Esophagus muscularis mucosa (tissue), 4 donors: ENCODE measurements around the gene DMTF1. TPM values are rescaled to one million over a fixed set of nuclear protein-coding genes. Genes with fewer than 3 reads are reported as not detected.
"Not testable (repeated sequence)": the region's sequence is repeated elsewhere in the genome, so short reads cannot be mapped to it uniquely, and the experiment has no call there.

Experiments used
- DNase-seq: peaks from one replicate; pipeline ENCODE4 v3.0.0-alpha.2; 2017; ENCODE audit errors: extremely low spot score
- H3K27ac ChIP-seq, 4 donors: fragments of 200-600 bp; sonication (generic); replicated peaks in 1 of 4; 1 replicate in 3 of 4; 2 replicates in 1 of 4; pipeline ENCODE4 v1.5.1; 2016 to 2019; ENCODE audit warnings: mild to moderate bottlenecking in 1 of 4
- H3K27me3 ChIP-seq, 4 donors: fragments of 200-600 bp; sonication (generic); one replicate each; pipeline versions ENCODE4 v1.5.1 to v1.6.0; 2016 to 2019
- H3K36me3 ChIP-seq, 4 donors: fragments of 200-600 bp; sonication (generic); one replicate each; pipeline ENCODE4 v1.5.1; 2016 to 2019
- H3K4me1 ChIP-seq, 4 donors: fragments of 200-600 bp; sonication (generic); one replicate each; pipeline ENCODE4 v1.5.1; 2016 to 2019
- H3K4me3 ChIP-seq, 4 donors: fragments of 200-600 bp; sonication (generic); 1 replicate in 2 of 4; 2 replicates in 2 of 4; pipeline ENCODE4 v1.5.1; 2016 to 2019; ENCODE audit warnings: mild to moderate bottlenecking in 4 of 4, moderate library complexity in 1 of 4
- H3K9me3 ChIP-seq, 4 donors: fragments of 200-600 bp; sonication (generic); 1 replicate in 3 of 4; 2 replicates in 1 of 4; pipeline ENCODE4 v1.5.1; 2016 to 2019
- EP300 ChIP-seq: sonication (generic); formaldehyde crosslinking; IDR thresholded peaks from one replicate; pipeline ENCODE4 v1.6.1; 2017; ENCODE audit warnings: antibody characterized with exemption
- POLR2A ChIP-seq: fragments of 450-650 bp; IDR thresholded peaks from one replicate; pipeline ENCODE4 v1.6.1; 2017; ENCODE audit warnings: antibody characterized with exemption, moderate library complexity, mild to moderate bottlenecking, low read depth
- POLR2AphosphoS5 ChIP-seq, 2 donors: sonication (generic); formaldehyde crosslinking; IDR thresholded peaks; one replicate each; pipeline ENCODE4 v1.6.1; 2017; ENCODE audit warnings: antibody characterized with exemption in 2 of 2
- WGBS: methylation state at CpG from one replicate; pipeline ENCODE4 v1.1.5; 2018; 5-methylcytosine and 5-hydroxymethylcytosine counted together
- intact Hi-C: fragments of 100-400 bp; cut with DNase I; formaldehyde crosslinking; loops from one replicate; pipeline ENCODE4 v1.15.1; 2023
- total RNA-seq, 4 donors: library from RNA; depleted of rRNA; stranded (reverse); fragments of >200 nt; gene quantifications; one replicate each; pipeline versions ENCODE4 v1.1.0 to v1.2.1, GENCODE V29; 2016
- TF ChIP-seq, protein P1 (sequence below), 3 experiments: fragments of 200-600 bp in 2 of 3; fragments of 450-650 bp in 1 of 3; sonication (generic) in 2 of 3; IDR thresholded peaks; one replicate each; pipeline ENCODE4 v1.5.1; 2017 to 2019; ENCODE audit warnings: antibody characterized with exemption in 3 of 3, mild to moderate bottlenecking in 2 of 3, moderate library complexity in 1 of 3

DMTF1 gene
- total RNA-seq, 4 donors from 2014 or later: 31.4 to 60.6 (median 40.5) TPM

GRCh38 chr7:87202705-87203104 lies 50.5 kb downstream of the DMTF1 start:
- no peak overlapping the region for H3K27ac ChIP-seq
- peaks cover 0 to 18% (median 10%) of the 10 kb centered on the region in 4 donors for H3K9me3 ChIP-seq
- H3K36me3 ChIP-seq: peaks cover 0 to 16% (median 1%) of the 10 kb centered on the region in 4 donors
- DNase-seq: no peak
- peaks cover 0 to 13% (median 6%) of the 10 kb centered on the region in 4 donors for H3K4me1 ChIP-seq
- 94% methylated on average over 2 of the region's 2 CpGs for WGBS
- TF ChIP-seq POLR2AphosphoS5 (IDR thresholded peaks at IDR 0.05): no peak
- no peak for TF ChIP-seq POLR2A
- no peak for TF ChIP-seq EP300
- H3K4me3 ChIP-seq: no peak overlapping the region
- H3K27me3 ChIP-seq: no peaks in the 10 kb centered on the region
- intact Hi-C loops: loop anchor here (5.0 kb wide), 1 partner anchor 35 kb away; no protein-coding TSS in a partner anchor

GRCh38 chr7:87203929-87204328 lies 51.7 kb downstream of the DMTF1 start:
- not testable (repeated sequence) for H3K27ac ChIP-seq, H3K36me3 ChIP-seq, H3K27me3 ChIP-seq, DNase-seq, H3K4me3 ChIP-seq
- H3K9me3 ChIP-seq: peaks cover 0 to 18% (median 10%) of the 10 kb centered on the region in 4 donors
- WGBS: 94% methylated on average over 4 of the region's 4 CpGs
- peaks cover 0 to 13% (median 6%) of the 10 kb centered on the region in 4 donors for H3K4me1 ChIP-seq
- intact Hi-C loops: loop anchor here (5.0 kb wide), 1 partner anchor 37 kb away; no protein-coding TSS in a partner anchor

DNA sequence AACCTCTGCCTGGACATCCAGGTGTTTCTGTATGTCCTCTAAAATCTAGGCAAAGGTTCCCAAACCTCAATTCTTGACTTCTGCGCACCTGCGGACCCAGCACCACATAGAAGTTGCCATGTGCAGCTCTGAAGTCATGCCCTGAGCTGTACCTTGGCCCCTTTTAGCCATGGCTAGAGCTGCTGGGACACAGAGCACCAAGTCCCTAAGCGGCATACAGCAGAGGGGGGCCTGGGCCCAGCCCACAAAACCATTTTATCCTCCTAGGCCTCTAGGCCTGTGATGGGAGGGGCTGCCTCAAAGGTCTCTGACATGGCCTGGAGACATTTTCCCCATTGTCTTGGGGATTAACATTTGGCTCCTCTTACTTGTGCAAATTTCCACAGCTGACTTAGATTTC lies 52.7 kb downstream of the DMTF1 start:
- no peak overlapping the region for H3K4me3 ChIP-seq
- H3K27ac ChIP-seq: no peak overlapping the region
- peaks cover 0 to 13% (median 3%) of the 10 kb centered on the region in 4 donors for H3K4me1 ChIP-seq
- DNase-seq: no peak
- H3K9me3 ChIP-seq: peaks cover 0 to 18% (median 10%) of the 10 kb centered on the region in 4 donors
- peaks cover 0 to 6% (median 0%) of the 10 kb centered on the region in 4 donors for H3K36me3 ChIP-seq
- TF ChIP-seq POLR2AphosphoS5 (IDR thresholded peaks at IDR 0.05) (no peak), EP300 (no peak), POLR2A (no peak)
- TF ChIP-seq, protein P1, sequence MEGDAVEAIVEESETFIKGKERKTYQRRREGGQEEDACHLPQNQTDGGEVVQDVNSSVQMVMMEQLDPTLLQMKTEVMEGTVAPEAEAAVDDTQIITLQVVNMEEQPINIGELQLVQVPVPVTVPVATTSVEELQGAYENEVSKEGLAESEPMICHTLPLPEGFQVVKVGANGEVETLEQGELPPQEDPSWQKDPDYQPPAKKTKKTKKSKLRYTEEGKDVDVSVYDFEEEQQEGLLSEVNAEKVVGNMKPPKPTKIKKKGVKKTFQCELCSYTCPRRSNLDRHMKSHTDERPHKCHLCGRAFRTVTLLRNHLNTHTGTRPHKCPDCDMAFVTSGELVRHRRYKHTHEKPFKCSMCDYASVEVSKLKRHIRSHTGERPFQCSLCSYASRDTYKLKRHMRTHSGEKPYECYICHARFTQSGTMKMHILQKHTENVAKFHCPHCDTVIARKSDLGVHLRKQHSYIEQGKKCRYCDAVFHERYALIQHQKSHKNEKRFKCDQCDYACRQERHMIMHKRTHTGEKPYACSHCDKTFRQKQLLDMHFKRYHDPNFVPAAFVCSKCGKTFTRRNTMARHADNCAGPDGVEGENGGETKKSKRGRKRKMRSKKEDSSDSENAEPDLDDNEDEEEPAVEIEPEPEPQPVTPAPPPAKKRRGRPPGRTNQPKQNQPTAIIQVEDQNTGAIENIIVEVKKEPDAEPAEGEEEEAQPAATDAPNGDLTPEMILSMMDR (IDR thresholded peaks at IDR 0.05): no peak
- WGBS: 75% methylated on average over 2 of the region's 3 CpGs
- no peaks in the 10 kb centered on the region for H3K27me3 ChIP-seq
- intact Hi-C loops: loop anchor here (5.0 kb wide), 1 partner anchor 38 kb away; no protein-coding TSS in a partner anchor

DNA sequence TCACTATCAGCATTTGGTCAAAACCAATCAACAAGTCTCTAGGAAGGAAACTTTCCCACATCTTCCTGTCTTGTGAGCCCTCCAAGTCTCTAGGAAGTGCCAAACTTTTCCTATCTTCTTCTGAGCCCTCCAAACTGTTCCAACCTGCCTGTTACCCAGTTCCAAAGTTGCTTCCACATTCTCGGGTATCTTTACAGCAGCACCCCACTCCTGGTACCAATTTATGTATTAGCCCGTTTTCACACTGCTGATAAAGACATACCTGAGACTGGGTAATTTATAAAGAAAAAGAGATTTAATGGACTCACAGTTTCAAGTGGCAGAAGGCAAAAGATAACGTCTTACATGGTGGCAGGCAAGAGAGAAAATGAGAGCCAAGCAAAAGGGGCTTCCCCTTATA lies 53.4 kb downstream of the DMTF1 start:
- intact Hi-C loops, H3K27ac ChIP-seq, H3K27me3 ChIP-seq, DNase-seq, H3K4me3 ChIP-seq, H3K36me3 ChIP-seq: not testable (repeated sequence)
- 100% methylated on average over 3 of the region's 3 CpGs for WGBS
- Histone ChIP-seq H3K4me1 (peaks cover 0 to 13% (median 3%) of the 10 kb centered on the region in 4 donors), H3K9me3 (peaks cover 0 to 18% (median 10%) of the 10 kb centered on the region in 4 donors)

- Histone ChIP-seq H3K27me3 (no peaks in the 10 kb centered on the region), H3K4me3 (no peak overlapping the region), H3K36me3 (peaks cover 0 to 3% (median under 1%) of the 10 kb centered on the region in 4 donors), H3K9me3 (peaks cover 0 to 18% (median 10%) of the 10 kb centered on the region in 4 donors), H3K4me1 (peaks cover 0 to 13% (median 2%) of the 10 kb centered on the region in 4 donors), H3K27ac (no peak overlapping the region)
- TF ChIP-seq EP300 (no peak), POLR2AphosphoS5 (IDR thresholded peaks at IDR 0.05) (no peak)
- DNase-seq: no peak
- intact Hi-C loops: no loop called here
- WGBS: 80% methylated on average over 1 of the region's 1 CpG
These were observed 54.1 kb downstream of the DMTF1 start for GRCh38 chr7:87206361-87206760.

DNA sequence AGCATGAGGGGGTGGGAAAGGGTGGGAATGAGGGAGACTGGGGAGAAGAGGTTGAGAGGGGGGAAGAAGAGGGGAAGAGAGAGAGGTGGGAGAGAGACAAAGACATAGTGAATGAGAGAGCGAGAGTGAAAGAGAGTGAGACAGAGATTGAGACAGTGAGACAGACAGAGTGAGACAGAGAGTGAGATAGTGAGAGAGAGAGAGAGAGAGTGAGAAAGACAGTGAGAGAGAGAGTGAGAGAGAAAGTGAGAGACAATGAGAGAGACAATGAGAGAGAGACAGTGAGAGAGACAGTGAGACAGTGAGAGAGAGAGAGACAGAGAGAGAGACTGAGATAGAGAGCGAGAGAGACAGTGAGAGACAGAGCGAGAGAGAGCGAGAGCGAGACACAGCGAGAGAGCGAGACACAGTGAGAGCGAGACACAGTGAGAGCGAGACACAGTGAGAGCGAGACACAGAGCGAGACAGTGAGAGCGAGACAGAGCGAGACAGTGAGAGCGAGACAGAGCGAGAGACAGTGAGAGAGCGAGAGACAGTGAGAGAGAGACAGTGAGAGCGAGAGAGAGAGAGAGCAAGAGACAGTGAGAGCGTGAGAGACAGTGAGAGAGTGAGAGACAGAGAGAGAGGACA lies 57.2 kb downstream of the DMTF1 start:
- no peak for DNase-seq
- Histone ChIP-seq H3K4me3 (no peak overlapping the region), H3K27me3 (no peaks in the 10 kb centered on the region), H3K9me3 (peaks cover 0 to 18% (median 10%) of the 10 kb centered on the region in 4 donors), H3K36me3 (peaks cover 0 to 5% (median 2%) of the 10 kb centered on the region in 4 donors), H3K27ac (no peak overlapping the region), H3K4me1 (peaks cover 0 to 22% (median 2%) of the 10 kb centered on the region in 4 donors)
- TF ChIP-seq, protein P1 (IDR thresholded peaks at IDR 0.05): no peak
- TF ChIP-seq EP300 (no peak), POLR2A (no peak), POLR2AphosphoS5 (IDR thresholded peaks at IDR 0.05) (no peak)
- intact Hi-C loops: no loop called here
- 90% methylated on average over 18 of the region's 18 CpGs for WGBS
